WTC11 (cell line): ENCODE results near the gene CACNA1F. TPM values are rescaled to one million over a fixed set of nuclear protein-coding genes. Genes with fewer than 3 reads are reported as not detected.

Experiments used
- ATAC-seq: fragments of 200-7000 bp; cut with Tn5 transposase; 2 replicates; pipeline ENCODE4 v1.10.0; 2021; ENCODE audit warnings: mild to moderate bottlenecking, moderate library complexity
- CTCF ChIA-PET: fragments of 300-600 bp; sonication (Branson Sonifier 250); formaldehyde crosslinking; loops from one replicate; lab custom pipeline; 2021; ENCODE audit warnings: antibody characterized with exemption; lab: Charles Lee
- POLR2A ChIA-PET: fragments of 350-600 bp; sonication (Branson Sonifier 250); formaldehyde crosslinking; loops from one replicate; lab custom pipeline; 2021; ENCODE audit warnings: antibody characterized with exemption; lab: Charles Lee
- DNase-seq: peaks from one replicate; pipeline ENCODE4 v3.0.0; 2021; ENCODE audit warnings: low spot score
- H3K27ac Mint-ChIP-seq: 2 replicates; pipeline ENCODE4 v1.8.0; 2021; ENCODE audit warnings: mixed read lengths
- H3K27me3 Mint-ChIP-seq: 2 replicates; pipeline ENCODE4 v1.8.0; 2021; ENCODE audit warnings: low read depth, mild to moderate bottlenecking, moderate library complexity, mixed read lengths
- H3K36me3 Mint-ChIP-seq: 2 replicates; pipeline ENCODE4 v1.8.0; 2021; ENCODE audit warnings: mixed read lengths
- H3K4me1 Mint-ChIP-seq: 2 replicates; pipeline ENCODE4 v1.8.0; 2022; ENCODE audit warnings: mixed read lengths
- H3K4me3 Mint-ChIP-seq: 2 replicates; pipeline ENCODE4 v1.8.0; 2021; ENCODE audit warnings: mild to moderate bottlenecking, moderate library complexity, mixed read lengths
- H3K9me3 Mint-ChIP-seq: 2 replicates; pipeline ENCODE4 v1.8.0; 2021; ENCODE audit warnings: mixed read lengths
- AFF4 ChIP-seq: sonication (generic); formaldehyde crosslinking; IDR thresholded peaks from 2 replicates; pipeline ENCODE4 v1.8.1; 2023; ENCODE audit warnings: mild to moderate bottlenecking, missing genetic modification reagents, borderline replicate concordance
- CBFB ChIP-seq: sonication (generic); formaldehyde crosslinking; IDR thresholded peaks from 2 replicates; pipeline ENCODE4 v1.8.1; 2022; ENCODE audit warnings: mild to moderate bottlenecking, low read depth, missing genetic modification reagents
- CDX4 ChIP-seq: fragments of 250-450 bp; sonication (Bioruptor Pico); IDR thresholded peaks from 2 replicates; pipeline ENCODE4 v1.9.0; 2021; ENCODE audit warnings: moderate library complexity, mild to moderate bottlenecking, inconsistent platforms, borderline replicate concordance
- IRF1 ChIP-seq: sonication (generic); formaldehyde crosslinking; IDR thresholded peaks from 2 replicates; pipeline ENCODE4 v1.8.0; 2023; ENCODE audit warnings: missing genetic modification reagents
- MXD4 ChIP-seq: fragments of 250-450 bp; sonication (Bioruptor Pico); IDR thresholded peaks from 2 replicates; pipeline ENCODE4 v1.8.0; 2021; ENCODE audit warnings: mild to moderate bottlenecking, moderate library complexity, borderline replicate concordance
- MYBL2 ChIP-seq: sonication (generic); formaldehyde crosslinking; IDR thresholded peaks from 2 replicates; pipeline ENCODE4 v1.8.1; 2023; ENCODE audit warnings: mild to moderate bottlenecking, moderate library complexity, missing genetic modification reagents
- NFE2L1 ChIP-seq: sonication (generic); formaldehyde crosslinking; IDR thresholded peaks from 2 replicates; pipeline ENCODE4 v1.8.1; 2023; ENCODE audit warnings: missing genetic modification reagents
- NR2C2 ChIP-seq: sonication (generic); formaldehyde crosslinking; IDR thresholded peaks from 2 replicates; pipeline ENCODE4 v1.8.0; 2022; ENCODE audit warnings: mild to moderate bottlenecking, missing genetic modification reagents
- NR3C1 ChIP-seq: sonication (generic); formaldehyde crosslinking; conservative IDR thresholded peaks from 2 replicates; pipeline ENCODE4 v1.8.1; 2023; ENCODE audit warnings: low read depth, mild to moderate bottlenecking, missing genetic modification reagents
- OVOL2 ChIP-seq: fragments of 250-450 bp; sonication (Bioruptor Pico); IDR thresholded peaks from 2 replicates; pipeline ENCODE4 v1.9.0; 2021; ENCODE audit warnings: mild to moderate bottlenecking, borderline replicate concordance
- PRRX2 ChIP-seq: fragments of 250-450 bp; sonication (Bioruptor Pico); IDR thresholded peaks from 2 replicates; pipeline ENCODE4 v1.8.0; 2021; ENCODE audit warnings: mild to moderate bottlenecking
- RORB ChIP-seq: fragments of 250-450 bp; sonication (Bioruptor Pico); IDR thresholded peaks from 2 replicates; pipeline ENCODE4 v1.9.0; 2021; ENCODE audit warnings: mild to moderate bottlenecking
- SMAD4 ChIP-seq: sonication (generic); formaldehyde crosslinking; IDR thresholded peaks from 2 replicates; pipeline ENCODE4 v1.8.0; 2022; ENCODE audit warnings: mild to moderate bottlenecking, missing genetic modification reagents
- TEAD1 ChIP-seq: sonication (generic); formaldehyde crosslinking; IDR thresholded peaks from 2 replicates; pipeline ENCODE4 v1.8.0; 2022; ENCODE audit warnings: mild to moderate bottlenecking, missing genetic modification reagents
- TEAD4 ChIP-seq: sonication (generic); formaldehyde crosslinking; IDR thresholded peaks from 2 replicates; pipeline ENCODE4 v1.8.0; 2022; ENCODE audit warnings: mild to moderate bottlenecking, missing genetic modification reagents
- TP53 ChIP-seq: sonication (generic); formaldehyde crosslinking; IDR thresholded peaks from 2 replicates; pipeline ENCODE4 v1.8.1; 2023; ENCODE audit warnings: mild to moderate bottlenecking, missing genetic modification reagents
- USF1 ChIP-seq: sonication (generic); formaldehyde crosslinking; IDR thresholded peaks from 2 replicates; pipeline ENCODE4 v1.8.0; 2022; ENCODE audit warnings: mild to moderate bottlenecking, missing genetic modification reagents
- ZMAT4 ChIP-seq: fragments of 250-450 bp; sonication (Bioruptor Pico); IDR thresholded peaks from 2 replicates; pipeline ENCODE4 v1.9.0; 2021; ENCODE audit warnings: mild to moderate bottlenecking
- ZNF423 ChIP-seq: fragments of 250-450 bp; sonication (Bioruptor Pico); IDR thresholded peaks from 2 replicates; pipeline ENCODE4 v2.1.2; 2022; ENCODE audit warnings: mild to moderate bottlenecking, moderate library complexity
- ZNF425 ChIP-seq: fragments of 250-450 bp; sonication (Bioruptor Pico); conservative IDR thresholded peaks from 2 replicates; pipeline ENCODE4 v1.9.0; 2021; ENCODE audit warnings: mild to moderate bottlenecking
- ZNF512 ChIP-seq: sonication (generic); formaldehyde crosslinking; IDR thresholded peaks from 2 replicates; pipeline ENCODE4 v1.8.1; 2022; ENCODE audit warnings: missing genetic modification reagents, borderline replicate concordance
- total RNA-seq: library from RNA; stranded (reverse); gene quantifications from 3 replicates; pipeline ENCODE4 v1.2.3, GENCODE V29; 2021

Gene CACNA1F
- total RNA-seq, 1 experiment from 2014 or later = 1.6 TPM

- TF ChIP-seq TP53 (CRISPR knock-in tag) (no peak), PRRX2 (CRISPR knock-in tag) (no peak), SMAD4 (CRISPR knock-in tag) (no peak), ZNF512 (CRISPR knock-in tag) (no peak)
- TF ChIP-seq, all 79 proteins: peak for 0
Measured at GRCh38 chrX:49251325-49251724, 18.2 kb upstream of the CACNA1F start (continued).

- ATAC-seq = no peak
- H3K4me3 Mint-ChIP-seq = no peak overlapping the region
- CTCF ChIA-PET = no interaction called here
- POLR2A ChIA-PET = no interaction called here
- H3K9me3 Mint-ChIP-seq = no peaks in the 10 kb centered on the region
- no peaks in the 10 kb centered on the region for H3K4me1 Mint-ChIP-seq
- peak overlapping the region; percentile 72; the same call in 1 of the 2 replicates for H3K27ac Mint-ChIP-seq
- no peak for TF ChIP-seq MXD4 (CRISPR knock-in tag)
- no peak for TF ChIP-seq ZNF423 (CRISPR knock-in tag)
- no peak for TF ChIP-seq TEAD4 (CRISPR knock-in tag)
- no peak for TF ChIP-seq AFF4
- TF ChIP-seq TEAD1 (CRISPR knock-in tag) = no peak
- TF ChIP-seq NR3C1 (CRISPR knock-in tag) = no peak
- no peak for TF ChIP-seq NR2C2 (CRISPR knock-in tag)
- TF ChIP-seq MYBL2 (CRISPR knock-in tag) = no peak
- DNase-seq = no peak
- H3K36me3 Mint-ChIP-seq = no peaks in the 10 kb centered on the region
- H3K27me3 Mint-ChIP-seq = no peaks in the 10 kb centered on the region
Measured at GRCh38 chrX:49250578-49250977, 17.4 kb upstream of the CACNA1F start.

- no peak for DNase-seq
- no peak for ATAC-seq
- ChIA-PET POLR2A (no interaction called here), CTCF (no interaction called here)
- Mint-ChIP-seq H3K4me1 (no peaks in the 10 kb centered on the region), H3K27me3 (no peaks in the 10 kb centered on the region), H3K36me3 (no peaks in the 10 kb centered on the region; the same call in 1 of the 2 replicates), H3K4me3 (no peak overlapping the region), H3K9me3 (no peaks in the 10 kb centered on the region), H3K27ac (no peak overlapping the region)
- TF ChIP-seq TP53 (CRISPR knock-in tag) (no peak), ZMAT4 (CRISPR knock-in tag) (no peak), CDX4 (CRISPR knock-in tag) (no peak), CBFB (no peak), ZNF425 (CRISPR knock-in tag) (no peak), USF1 (CRISPR knock-in tag) (no peak), IRF1 (no peak), TEAD4 (CRISPR knock-in tag) (no peak), NFE2L1 (CRISPR knock-in tag) (no peak), OVOL2 (CRISPR knock-in tag) (no peak), RORB (CRISPR knock-in tag) (no peak)
Measured at GRCh38 chrX:49250066-49250465, 16.9 kb upstream of the CACNA1F start.
